ENCODE results near the gene SOX8.

SOX8 gene

GRCh38 chr16:983044-984030 lies 1.8 kb downstream of the SOX8 start:
- TF ChIP-seq TAF1 (IDR thresholded peaks at IDR 0.05; ENCODE audit: low read depth) (no peak), TEAD4 (IDR thresholded peaks at IDR 0.05) (no peak), USF1 (IDR thresholded peaks at IDR 0.05) (no peak), FOXM1 (IDR thresholded peaks at IDR 0.05; ENCODE audit: borderline replicate concordance, low read depth) (no peak), EP300 (IDR thresholded peaks at IDR 0.05; ENCODE audit: borderline replicate concordance) (no peak), REST (IDR thresholded peaks at IDR 0.05; ENCODE audit: low read depth) (no peak), CEBPB (IDR thresholded peaks at IDR 0.05) (no peak), NFIC (IDR thresholded peaks at IDR 0.05) (no peak), ZBTB7A (IDR thresholded peaks at IDR 0.05; ENCODE audit: low read depth) (no peak), CREB1 (IDR thresholded peaks at IDR 0.05; ENCODE audit: low read depth) (no peak), RAD21 (IDR thresholded peaks at IDR 0.05; ENCODE audit: low read depth) (no peak), YY1 (IDR thresholded peaks at IDR 0.05; ENCODE audit: low read depth) (no peak), EGR1 (IDR thresholded peaks at IDR 0.05) (no peak), TCF12 (IDR thresholded peaks at IDR 0.05; ENCODE audit: low read depth) (no peak)
- TF ChIP-seq, protein P1, sequence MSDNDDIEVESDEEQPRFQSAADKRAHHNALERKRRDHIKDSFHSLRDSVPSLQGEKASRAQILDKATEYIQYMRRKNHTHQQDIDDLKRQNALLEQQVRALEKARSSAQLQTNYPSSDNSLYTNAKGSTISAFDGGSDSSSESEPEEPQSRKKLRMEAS (IDR thresholded peaks at IDR 0.05), result no peak

- TF ChIP-seq CREB1 (IDR thresholded peaks at IDR 0.05; ENCODE audit: low read depth), result no peak
- no peak for TF ChIP-seq YY1 (IDR thresholded peaks at IDR 0.05; ENCODE audit: low read depth)
- TF ChIP-seq RAD21 (IDR thresholded peaks at IDR 0.05; ENCODE audit: low read depth), result no peak
- TF ChIP-seq NFIC (IDR thresholded peaks at IDR 0.05), result no peak
Measured at GRCh38 chr16:984121-984694, 2.6 kb downstream of the SOX8 start.

DNA sequence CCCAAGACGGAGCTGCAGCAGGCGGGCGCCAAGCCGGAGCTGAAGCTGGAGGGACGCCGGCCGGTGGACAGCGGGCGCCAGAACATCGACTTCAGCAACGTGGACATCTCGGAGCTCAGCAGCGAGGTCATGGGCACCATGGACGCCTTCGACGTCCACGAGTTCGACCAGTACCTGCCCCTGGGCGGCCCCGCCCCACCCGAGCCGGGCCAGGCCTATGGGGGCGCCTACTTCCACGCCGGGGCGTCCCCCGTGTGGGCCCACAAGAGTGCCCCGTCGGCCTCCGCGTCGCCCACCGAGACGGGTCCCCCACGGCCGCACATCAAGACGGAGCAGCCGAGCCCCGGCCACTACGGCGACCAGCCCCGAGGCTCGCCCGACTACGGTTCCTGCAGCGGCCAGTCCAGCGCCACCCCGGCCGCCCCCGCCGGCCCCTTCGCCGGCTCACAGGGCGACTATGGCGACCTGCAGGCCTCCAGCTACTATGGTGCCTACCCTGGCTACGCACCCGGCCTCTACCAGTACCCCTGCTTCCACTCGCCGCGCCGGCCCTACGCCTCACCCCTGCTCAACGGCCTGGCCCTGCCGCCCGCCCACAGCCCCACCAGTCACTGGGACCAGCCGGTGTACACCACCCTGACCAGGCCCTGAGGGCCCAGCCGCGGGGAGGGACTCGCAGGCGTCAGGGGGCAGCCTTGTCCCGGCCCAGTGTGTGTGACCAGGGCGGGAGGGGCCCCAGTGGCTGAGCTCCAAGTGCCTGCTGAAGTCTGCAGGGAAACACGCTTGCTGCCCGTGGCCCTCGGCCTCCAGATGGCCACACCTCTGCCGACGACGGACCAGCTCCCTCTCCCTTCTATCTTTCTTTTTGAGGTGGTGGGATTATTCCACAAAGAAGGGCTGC lies 3.4 kb downstream of the SOX8 start:
- TF ChIP-seq NFIC (IDR thresholded peaks at IDR 0.05) (no peak), ZBTB7A (IDR thresholded peaks at IDR 0.05; ENCODE audit: low read depth) (no peak), TEAD4 (IDR thresholded peaks at IDR 0.05) (no peak), FOXM1 (IDR thresholded peaks at IDR 0.05; ENCODE audit: borderline replicate concordance, low read depth) (no peak), YY1 (IDR thresholded peaks at IDR 0.05; ENCODE audit: low read depth) (no peak), TCF12 (IDR thresholded peaks at IDR 0.05; ENCODE audit: low read depth) (no peak), CEBPB (IDR thresholded peaks at IDR 0.05) (no peak), RAD21 (IDR thresholded peaks at IDR 0.05; ENCODE audit: low read depth) (no peak), TAF1 (IDR thresholded peaks at IDR 0.05; ENCODE audit: low read depth) (no peak), EP300 (IDR thresholded peaks at IDR 0.05; ENCODE audit: borderline replicate concordance) (no peak), EGR1 (IDR thresholded peaks at IDR 0.05) (no peak), REST (IDR thresholded peaks at IDR 0.05; ENCODE audit: low read depth) (no peak)
- TF ChIP-seq, protein P1 (IDR thresholded peaks at IDR 0.05), result no peak

- TF ChIP-seq TCF12 (IDR thresholded peaks at IDR 0.05; ENCODE audit: low read depth), result no peak
- TF ChIP-seq NFIC (IDR thresholded peaks at IDR 0.05), result no peak
- no peak for TF ChIP-seq TEAD4 (IDR thresholded peaks at IDR 0.05)
- TF ChIP-seq USF1 (IDR thresholded peaks at IDR 0.05), result no peak
- no peak for TF ChIP-seq REST (IDR thresholded peaks at IDR 0.05; ENCODE audit: low read depth)
- TF ChIP-seq FOXM1 (IDR thresholded peaks at IDR 0.05; ENCODE audit: borderline replicate concordance, low read depth), result no peak
- TF ChIP-seq, protein P1 (IDR thresholded peaks at IDR 0.05), result no peak
- no peak for TF ChIP-seq CEBPB (IDR thresholded peaks at IDR 0.05)
- no peak for TF ChIP-seq TAF1 (IDR thresholded peaks at IDR 0.05; ENCODE audit: low read depth)
- no peak for TF ChIP-seq YY1 (IDR thresholded peaks at IDR 0.05; ENCODE audit: low read depth)
- TF ChIP-seq CREB1 (IDR thresholded peaks at IDR 0.05; ENCODE audit: low read depth), result no peak
- TF ChIP-seq EGR1 (IDR thresholded peaks at IDR 0.05), result no peak
Measured at GRCh38 chr16:985646-986400, 4.3 kb downstream of the SOX8 start.

All from Ishikawa (cell line).